Head of caudate nucleus (tissue), 42 donors: ENCODE data around the gene ANOS1.

ENCODE experiments used
- DNase-seq, 42 donors: peaks; one replicate each; pipeline versions ENCODE4 v3.0.0 to v3.0.0-alpha.2; 2020 to 2021; ENCODE audit warnings: mixed read lengths in 7 of 42
- intact Hi-C: fragments of 100-400 bp; cut with DNase I; formaldehyde crosslinking; loops from one replicate; pipeline ENCODE4 v1.15.0; 2022

The ANOS1 gene

DNA sequence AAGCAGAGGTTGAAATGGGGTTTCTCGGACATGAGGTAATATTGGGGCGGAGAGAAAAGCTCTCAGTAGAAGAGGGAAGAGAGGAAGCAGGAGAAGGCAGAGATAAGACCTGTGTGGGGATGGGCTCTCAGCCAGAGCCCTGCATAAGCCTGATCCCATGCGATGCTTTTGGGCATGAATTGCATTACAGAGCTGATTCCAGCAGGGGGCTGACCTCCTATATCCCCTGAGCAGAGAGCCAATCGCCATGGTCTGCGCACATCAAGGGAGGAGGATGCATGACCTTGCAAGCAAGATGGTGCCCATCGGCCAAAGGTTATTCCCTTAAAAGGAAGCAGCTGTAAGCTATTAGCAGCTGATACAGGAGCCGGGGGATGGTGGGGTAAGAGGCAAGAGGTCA is 7.6 kb downstream of the ANOS1 start:
- no peak for DNase-seq
- intact Hi-C loops = no loop called here

- no peak for DNase-seq
- intact Hi-C loops = no loop called here
Measured at GRCh38 chrX:8721536-8721935, 10.4 kb downstream of the ANOS1 start.

GRCh38 chrX:8720136-8720535 is 11.8 kb downstream of the ANOS1 start:
- intact Hi-C loops = no loop called here
- DNase-seq = no peak

DNA sequence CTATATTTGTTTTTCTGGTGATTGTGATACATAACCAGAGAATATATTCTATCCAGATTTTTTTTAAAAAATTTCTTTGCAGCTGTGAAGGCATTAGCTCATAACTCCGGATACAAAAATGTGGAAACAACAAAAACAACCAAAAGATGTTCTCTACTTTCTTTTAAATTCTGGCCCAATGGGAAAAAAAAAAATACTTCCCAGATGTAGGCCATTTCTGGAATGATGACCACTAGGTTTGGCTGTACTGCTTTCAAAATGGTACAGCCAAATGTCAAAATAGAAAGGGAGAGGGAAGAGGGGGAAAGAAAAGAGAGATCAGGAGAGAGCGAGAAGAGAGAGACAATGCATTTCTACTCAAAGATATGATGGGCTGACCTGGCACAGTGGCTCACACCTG is 14.6 kb downstream of the ANOS1 start:
- no peak for DNase-seq
- intact Hi-C loops = no loop called here

DNA sequence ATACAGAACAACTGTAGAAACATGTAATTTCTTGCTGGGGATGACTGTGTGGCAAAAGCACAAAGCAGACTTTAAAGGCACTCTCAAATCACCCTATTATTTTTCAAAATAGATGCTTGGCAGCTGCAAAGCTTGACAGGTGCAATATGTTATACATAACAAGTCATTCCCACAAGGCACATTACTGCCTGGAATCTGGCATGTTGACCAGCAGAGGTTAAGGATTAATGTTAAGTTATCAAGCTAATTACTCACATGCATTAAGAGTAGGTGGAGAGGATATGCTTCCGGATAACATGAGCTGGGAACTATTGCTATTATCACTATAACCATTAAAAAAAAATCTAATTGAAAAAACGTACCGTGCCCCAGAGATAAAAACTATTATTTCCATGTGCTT is 17.8 kb downstream of the ANOS1 start:
- intact Hi-C loops = no loop called here
- DNase-seq = no peak

GRCh38 chrX:8711401-8711800 is 20.5 kb downstream of the ANOS1 start:
- no peak for DNase-seq
- intact Hi-C loops = no loop called here

DNA sequence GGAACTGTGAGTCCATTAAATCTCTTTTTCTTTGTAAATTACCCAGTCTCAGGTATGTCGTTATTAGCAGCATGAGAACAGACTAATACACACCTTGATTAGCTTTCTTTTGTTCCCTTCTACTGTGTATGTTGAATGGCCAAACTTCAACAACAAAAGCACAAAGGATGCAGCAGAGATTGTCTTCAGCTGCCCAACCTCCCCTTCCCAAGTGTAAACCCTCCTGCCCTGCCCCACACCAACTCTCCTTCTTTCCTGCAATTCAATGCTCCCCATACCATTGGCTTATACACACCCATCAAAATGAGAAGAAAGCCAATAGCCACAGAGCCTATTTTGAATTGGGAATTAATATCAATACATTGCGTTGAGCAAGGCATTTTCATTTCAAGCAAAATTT is 27.8 kb downstream of the ANOS1 start:
- DNase-seq = no peak
- intact Hi-C loops = no loop called here

GRCh38 chrX:8692871-8693270 is 39.1 kb downstream of the ANOS1 start:
- intact Hi-C loops = no loop called here
- DNase-seq = no peak

- no peak for DNase-seq
- intact Hi-C loops = no loop called here
Measured at GRCh38 chrX:8689473-8689872, 42.5 kb downstream of the ANOS1 start.

- intact Hi-C loops = no loop called here
- DNase-seq = no peak
Measured at GRCh38 chrX:8688776-8689175, 43.2 kb downstream of the ANOS1 start.

DNA sequence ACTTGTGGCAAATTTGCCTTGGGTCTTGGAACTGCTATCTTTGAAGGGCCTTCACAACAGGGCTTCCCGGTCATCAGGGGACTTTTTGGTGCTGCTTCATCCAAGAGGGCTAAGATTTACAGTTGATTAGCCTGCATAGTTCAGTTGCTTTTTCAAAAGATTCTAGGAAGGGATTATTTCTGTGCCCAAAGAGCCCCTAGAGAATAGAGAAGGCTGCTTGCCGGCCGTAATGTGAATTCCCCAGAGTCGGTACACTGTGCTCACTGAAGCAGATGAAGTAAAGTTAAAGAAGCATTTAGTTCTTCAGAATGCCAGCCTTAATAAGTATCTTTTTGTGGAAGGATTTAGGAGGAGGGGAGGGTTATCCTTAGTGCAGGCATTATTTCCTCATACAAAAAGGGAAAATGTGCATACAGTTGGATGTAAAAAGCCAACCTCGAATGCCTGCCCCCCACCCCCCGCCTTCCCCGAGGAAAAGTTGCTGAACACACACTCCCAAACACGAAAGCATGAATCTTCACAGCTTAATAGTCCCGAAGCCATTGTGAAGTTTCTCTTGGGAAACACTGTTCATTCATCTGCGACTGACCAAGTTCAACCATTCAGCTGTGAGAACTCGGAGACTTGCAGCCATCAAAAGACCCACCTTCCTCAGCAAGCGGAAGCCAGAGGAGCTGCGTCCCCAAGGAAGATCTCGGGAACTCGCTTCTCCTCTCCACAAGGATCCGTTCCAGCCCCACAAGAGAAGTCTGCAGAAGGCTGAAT is 47.6 kb downstream of the ANOS1 start:
- intact Hi-C loops = no loop called here
- DNase-seq = no peak

GRCh38 chrX:8683687-8684086 is 48.2 kb downstream of the ANOS1 start:
- intact Hi-C loops = no loop called here
- no peak for DNase-seq

DNA sequence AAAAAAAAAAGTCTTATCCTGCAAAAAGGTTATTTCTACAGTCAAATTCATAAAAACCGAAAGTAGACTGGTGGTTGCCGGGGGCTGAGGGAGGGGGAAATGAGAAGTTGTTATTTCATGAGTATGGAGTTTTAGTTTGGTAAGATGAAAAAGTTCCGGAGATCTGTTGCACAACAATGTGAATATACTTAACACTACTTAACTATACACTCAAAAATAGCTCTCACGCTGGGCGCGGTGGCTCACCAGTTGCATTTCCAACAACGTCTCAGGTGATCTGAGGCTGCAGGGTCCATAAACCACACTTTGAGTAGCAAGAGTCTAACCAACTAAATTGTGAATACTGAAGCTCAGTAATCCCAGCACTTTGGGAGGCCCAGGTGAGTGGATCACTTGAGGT is 52.4 kb downstream of the ANOS1 start:
- no peak for DNase-seq
- intact Hi-C loops = no loop called here

- intact Hi-C loops = no loop called here
- DNase-seq = no peak
Measured at GRCh38 chrX:8675006-8675630, 56.8 kb downstream of the ANOS1 start.

- intact Hi-C loops = no loop called here
- no peak for DNase-seq
Measured at GRCh38 chrX:8673201-8673600, 58.7 kb downstream of the ANOS1 start.

DNA sequence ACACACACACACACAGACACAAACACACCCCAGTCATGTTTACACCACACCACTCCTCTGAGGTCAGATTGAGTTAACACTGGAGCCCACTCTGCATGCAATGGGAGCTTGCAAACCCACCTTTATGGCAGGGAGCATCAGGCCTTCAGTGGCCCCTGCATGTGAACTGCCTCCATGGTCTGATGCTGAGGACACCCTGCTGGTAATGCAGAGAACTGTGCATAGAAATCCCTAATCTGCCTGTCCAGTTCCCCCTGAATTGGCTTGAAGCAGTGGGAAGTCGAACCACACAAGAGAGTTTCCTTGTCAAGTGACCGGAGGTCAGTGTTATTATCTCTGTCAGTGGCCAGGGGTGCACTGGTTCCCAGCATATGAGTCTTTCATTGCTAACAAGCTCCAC is 59.8 kb downstream of the ANOS1 start:
- intact Hi-C loops = no loop called here
- DNase-seq = no peak

GRCh38 chrX:8668813-8669212 is 63.1 kb downstream of the ANOS1 start:
- DNase-seq = peak in 4 of 42 donors; percentile 2 to 36 (median 10)
- intact Hi-C loops = no loop called here

GRCh38 chrX:8663325-8663724 is 68.6 kb downstream of the ANOS1 start:
- DNase-seq = no peak
- intact Hi-C loops = no loop called here

GRCh38 chrX:8657883-8658282 is 74.1 kb downstream of the ANOS1 start:
- no peak for DNase-seq
- intact Hi-C loops = no loop called here

- intact Hi-C loops = no loop called here
- DNase-seq = no peak
Measured at GRCh38 chrX:8653956-8654355, 78.0 kb downstream of the ANOS1 start.

DNA sequence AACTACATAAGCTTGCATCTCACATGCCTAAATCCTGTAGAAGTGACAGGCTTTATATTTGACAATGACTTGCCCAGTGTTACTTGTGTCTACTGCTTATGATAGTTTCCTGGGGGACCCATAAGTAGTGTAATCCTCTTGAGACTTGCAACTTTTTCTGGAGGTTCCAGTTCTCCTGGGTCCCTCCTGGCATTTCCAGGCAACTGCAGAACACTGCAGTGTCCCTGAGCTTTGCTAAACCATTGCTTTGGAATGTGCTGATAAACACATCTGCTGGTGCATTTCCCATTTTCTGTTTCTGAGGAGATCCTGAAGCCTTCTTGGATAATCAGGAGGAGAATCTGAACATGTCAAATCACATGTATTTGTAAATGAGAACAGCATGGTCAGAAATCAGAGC is 82.0 kb downstream of the ANOS1 start:
- intact Hi-C loops = no loop called here
- no peak for DNase-seq
